ENCODE data around the gene PUS1. TPM values are rescaled to one million over a fixed set of nuclear protein-coding genes. Genes with fewer than 3 reads are reported as not detected.

The PUS1 gene
- total RNA-seq, 1 experiment from 2014 or later = 103 TPM

DNA sequence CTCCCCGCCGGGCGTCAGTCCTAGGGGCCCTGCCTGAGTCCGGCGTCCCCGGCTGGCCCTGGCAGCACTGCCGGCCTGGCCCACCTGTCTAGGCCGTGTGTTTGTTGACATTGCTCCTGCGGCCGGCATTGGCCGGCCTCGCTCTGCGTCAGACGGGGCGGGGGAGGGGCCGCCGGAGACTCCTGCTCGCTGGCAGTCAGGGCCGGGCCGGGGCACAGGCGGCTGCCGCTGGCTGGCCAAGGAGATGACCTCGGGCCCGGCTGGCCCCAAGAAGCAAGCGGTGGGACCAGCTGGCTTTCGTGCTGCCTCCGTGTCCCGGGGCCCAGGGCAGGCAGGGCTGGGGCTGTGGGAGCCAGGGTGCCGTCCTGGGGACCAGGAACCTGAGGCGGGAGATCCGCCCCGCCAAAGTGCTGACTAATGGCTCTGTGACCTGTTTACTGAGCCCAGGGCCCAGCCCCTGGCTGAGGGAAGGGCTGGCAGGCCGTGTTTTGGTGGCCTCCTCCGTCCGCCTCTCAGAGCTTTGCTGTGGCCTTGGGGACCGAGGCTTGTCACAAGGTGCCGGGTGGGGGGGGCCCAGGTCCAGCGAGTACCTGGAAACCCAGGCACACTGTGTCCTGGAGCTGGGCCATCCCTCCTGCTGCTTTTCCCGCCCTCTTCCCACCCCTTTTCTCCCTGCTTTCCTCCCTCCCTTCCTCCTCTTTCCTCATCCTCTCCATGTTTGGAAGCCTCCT is 32.8 kb upstream of the PUS1 start:
- DNase-seq (ENCODE audit: low spot score) = peak; percentile 46
- Histone ChIP-seq H3K36me3 (ENCODE audit: insufficient read depth, low read length, poor library complexity, severe bottlenecking) (peaks cover 4% of the 10 kb centered on the region), H3K4me1 (ENCODE audit: insufficient read depth, low read length, poor library complexity, severe bottlenecking) (peaks cover 12% of the 10 kb centered on the region), H3K27ac (ENCODE audit: low read depth, low read length, poor library complexity, severe bottlenecking) (peak overlapping the region; percentile 76), H3K9me3 (ENCODE audit: low read depth, low read length, poor library complexity, severe bottlenecking) (no peaks in the 10 kb centered on the region), H3K4me3 (ENCODE audit: low read depth, low read length, poor library complexity, severe bottlenecking) (peak overlapping the region; percentile 70), H3K27me3 (replicated peaks; ENCODE audit: insufficient read depth, low read depth, low read length, poor library complexity) (no peaks in the 10 kb centered on the region)
- TF ChIP-seq EZH2 (IDR thresholded peaks at IDR 0.05; ENCODE audit: borderline replicate concordance, low read depth, low read length, poor library complexity, severe bottlenecking) = no peak
- TF ChIP-seq, protein P1, sequence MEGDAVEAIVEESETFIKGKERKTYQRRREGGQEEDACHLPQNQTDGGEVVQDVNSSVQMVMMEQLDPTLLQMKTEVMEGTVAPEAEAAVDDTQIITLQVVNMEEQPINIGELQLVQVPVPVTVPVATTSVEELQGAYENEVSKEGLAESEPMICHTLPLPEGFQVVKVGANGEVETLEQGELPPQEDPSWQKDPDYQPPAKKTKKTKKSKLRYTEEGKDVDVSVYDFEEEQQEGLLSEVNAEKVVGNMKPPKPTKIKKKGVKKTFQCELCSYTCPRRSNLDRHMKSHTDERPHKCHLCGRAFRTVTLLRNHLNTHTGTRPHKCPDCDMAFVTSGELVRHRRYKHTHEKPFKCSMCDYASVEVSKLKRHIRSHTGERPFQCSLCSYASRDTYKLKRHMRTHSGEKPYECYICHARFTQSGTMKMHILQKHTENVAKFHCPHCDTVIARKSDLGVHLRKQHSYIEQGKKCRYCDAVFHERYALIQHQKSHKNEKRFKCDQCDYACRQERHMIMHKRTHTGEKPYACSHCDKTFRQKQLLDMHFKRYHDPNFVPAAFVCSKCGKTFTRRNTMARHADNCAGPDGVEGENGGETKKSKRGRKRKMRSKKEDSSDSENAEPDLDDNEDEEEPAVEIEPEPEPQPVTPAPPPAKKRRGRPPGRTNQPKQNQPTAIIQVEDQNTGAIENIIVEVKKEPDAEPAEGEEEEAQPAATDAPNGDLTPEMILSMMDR (conservative IDR thresholded peaks at IDR 0.05; ENCODE audit: low read depth, low read length) = no peak
- ChIA-PET POLR2A (ENCODE audit: low non-redundant PET) (interaction anchor here (0.6 kb wide), 1 partner anchor 115 kb away, joined by 4 read pairs; no protein-coding TSS in a partner anchor), CTCF (interaction anchor here (0.6 kb wide), 1 partner anchor 50 kb away, joined by 4 read pairs; no protein-coding TSS in a partner anchor)
- BruUV-seq (replicated peaks) = no TSS peak
- intact Hi-C loops (cut with micrococcal nuclease; ENCODE audit: unreplicated experiment) = no loop called here

DNA sequence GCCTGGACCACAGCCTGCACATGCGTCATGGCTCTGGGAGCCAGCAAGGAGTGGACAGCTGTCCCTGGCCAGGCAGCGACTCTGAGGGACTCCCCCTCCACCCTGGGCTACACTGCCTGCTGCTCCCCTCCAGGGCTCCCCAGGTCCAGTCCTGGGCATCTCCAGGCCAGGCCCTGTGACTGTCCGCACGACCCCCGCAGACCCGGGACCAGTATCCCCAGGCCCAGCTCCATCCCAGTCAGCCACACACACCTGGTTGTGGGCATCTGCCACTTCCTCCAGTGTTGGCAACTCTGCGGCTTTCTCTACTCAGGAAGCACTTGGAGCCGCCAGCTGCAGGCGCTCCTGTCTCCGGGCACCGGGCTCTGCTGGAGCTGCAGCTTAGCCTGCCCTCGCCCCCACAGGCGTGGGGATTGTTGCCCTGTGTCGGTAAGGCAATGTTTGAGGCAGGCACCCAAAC is 32.2 kb upstream of the PUS1 start:
- H3K4me3 ChIP-seq (ENCODE audit: low read depth, low read length, poor library complexity, severe bottlenecking) = no peak overlapping the region

DNA sequence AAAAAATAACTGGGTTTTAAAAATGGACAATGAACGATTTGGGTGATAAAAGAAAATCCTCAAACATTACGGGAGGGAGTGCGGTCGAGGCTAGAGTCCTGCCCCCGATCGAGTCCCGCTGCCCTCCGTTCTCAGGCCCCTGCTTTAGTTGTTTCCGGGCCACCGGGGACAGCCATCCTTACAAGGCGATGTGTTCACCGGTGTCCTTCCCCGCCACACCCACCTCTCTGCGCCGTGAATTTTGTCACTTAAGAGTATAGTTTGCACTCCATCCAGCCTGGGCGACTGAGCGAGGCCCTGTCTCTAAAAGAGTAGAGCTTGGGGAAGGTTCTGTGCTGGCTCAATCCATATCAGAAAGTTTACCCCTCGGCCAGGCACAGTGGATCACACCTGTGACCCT is 31.8 kb upstream of the PUS1 start:
- no peak overlapping the region for H3K4me3 ChIP-seq (ENCODE audit: low read depth, low read length, poor library complexity, severe bottlenecking)
- no peak for TF ChIP-seq EZH2 (IDR thresholded peaks at IDR 0.05; ENCODE audit: borderline replicate concordance, low read depth, low read length, poor library complexity, severe bottlenecking)
- TF ChIP-seq, protein P1 (conservative IDR thresholded peaks at IDR 0.05; ENCODE audit: low read depth, low read length) = no peak
- no peaks in the 10 kb centered on the region for H3K9me3 ChIP-seq (ENCODE audit: low read depth, low read length, poor library complexity, severe bottlenecking)
- no TSS peak for BruUV-seq (replicated peaks)
- peaks cover 4% of the 10 kb centered on the region for H3K36me3 ChIP-seq (ENCODE audit: insufficient read depth, low read length, poor library complexity, severe bottlenecking)
- ChIA-PET CTCF (no interaction called here), POLR2A (ENCODE audit: low non-redundant PET) (no interaction called here)
- peaks cover 12% of the 10 kb centered on the region for H3K4me1 ChIP-seq (ENCODE audit: insufficient read depth, low read length, poor library complexity, severe bottlenecking)
- no peaks in the 10 kb centered on the region for H3K27me3 ChIP-seq (replicated peaks; ENCODE audit: insufficient read depth, low read depth, low read length, poor library complexity)
- DNase-seq (ENCODE audit: low spot score) = no peak
- H3K27ac ChIP-seq (ENCODE audit: low read depth, low read length, poor library complexity, severe bottlenecking) = no peak overlapping the region
- intact Hi-C loops (cut with micrococcal nuclease; ENCODE audit: unreplicated experiment) = no loop called here

More for the DNA sequence above, 32.2 kb upstream of the PUS1 start:
- Histone ChIP-seq H3K27me3 (replicated peaks; ENCODE audit: insufficient read depth, low read depth, low read length, poor library complexity) (no peaks in the 10 kb centered on the region), H3K27ac (ENCODE audit: low read depth, low read length, poor library complexity, severe bottlenecking) (no peak overlapping the region), H3K4me1 (ENCODE audit: insufficient read depth, low read length, poor library complexity, severe bottlenecking) (peaks cover 12% of the 10 kb centered on the region), H3K36me3 (ENCODE audit: insufficient read depth, low read length, poor library complexity, severe bottlenecking) (peaks cover 4% of the 10 kb centered on the region), H3K9me3 (ENCODE audit: low read depth, low read length, poor library complexity, severe bottlenecking) (no peaks in the 10 kb centered on the region)
- ChIA-PET POLR2A (ENCODE audit: low non-redundant PET) (no interaction called here), CTCF (no interaction called here)
- TF ChIP-seq, protein P1 (conservative IDR thresholded peaks at IDR 0.05; ENCODE audit: low read depth, low read length) = no peak
- DNase-seq (ENCODE audit: low spot score) = no peak
- intact Hi-C loops (cut with micrococcal nuclease; ENCODE audit: unreplicated experiment) = no loop called here
- BruUV-seq (replicated peaks) = no TSS peak

Data from A673 (cell line).